Right lobe of liver (tissue), 4 donors: ENCODE results near the gene SRC.
"Not testable (repeated sequence)": the region's sequence is repeated elsewhere in the genome, so short reads cannot be mapped to it uniquely, and the experiment has no call there.

ENCODE experiments used
- CTCF ChIP-seq, 4 donors: fragments of 200-600 bp in 3 of 4; fragments of 450-650 bp in 1 of 4; IDR thresholded peaks; one replicate each; pipeline versions ENCODE4 v1.5.1 to v1.8.0; 2016 to 2022; ENCODE audit warnings: antibody characterized with exemption in 4 of 4, mild to moderate bottlenecking in 2 of 4
- POLR2A ChIP-seq: fragments of 450-650 bp; IDR thresholded peaks from one replicate; pipeline ENCODE4 v1.6.1; 2017; ENCODE audit warnings: antibody characterized with exemption, mild to moderate bottlenecking
- donor health status: DM: no; HTN: no; CAD: no.
- donor health status: DM: no; HTN: no; CAD: no.
- donor health status: DM: no; HTN: yes; CAD: no.

DNA sequence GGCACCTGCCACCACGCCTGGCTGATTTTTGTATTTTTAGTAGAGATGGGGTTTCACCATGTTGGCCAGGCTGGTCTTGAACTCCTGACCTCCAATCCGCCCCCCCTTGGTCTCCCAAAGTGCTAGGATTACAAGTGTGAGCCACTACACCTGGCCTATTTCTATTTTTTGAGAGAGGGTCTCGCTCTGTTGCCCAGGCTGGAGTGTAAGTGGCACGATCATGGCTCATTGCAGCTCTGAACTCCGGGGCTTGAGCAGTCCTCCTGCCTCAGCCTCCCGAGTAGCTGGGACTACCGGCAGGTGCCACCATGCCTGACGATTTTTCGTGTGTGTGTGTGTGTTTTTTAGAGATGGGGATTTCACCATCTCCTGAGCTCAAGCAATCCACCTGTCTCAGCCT lies 25.9 kb downstream of the SRC start:
- TF ChIP-seq POLR2A; CTCF (IDR thresholded peaks at IDR 0.05): not testable (repeated sequence)
